HG03108 (cell line): ENCODE results near the gene CD38.
"Not testable (repeated sequence)": the region's sequence is repeated elsewhere in the genome, so short reads cannot be mapped to it uniquely, and the experiment has no call there.

ENCODE experiments used
- ATAC-seq: cut with Tn5 transposase; IDR thresholded peaks from one replicate; pipeline ENCODE4 v1.9.1; 2021; ENCODE audit warnings: moderate library complexity; ENCODE audit not compliant: unreplicated experiment

Gene CD38

GRCh38 chr4:15778289-15779241 is at the start of gene CD38:
TSS of gene CD38 (plus strand) at chr4:15778328. CDS start at chr4:15778415, 87 bp downstream.
- peak; percentile 58 for ATAC-seq

GRCh38 chr4:15729910-15730533 is 48.1 kb upstream of the CD38 start:
- no peak for ATAC-seq

- ATAC-seq, result not testable (repeated sequence)
These were observed 45.1 kb upstream of the CD38 start for GRCh38 chr4:15733061-15733460.

GRCh38 chr4:15735536-15735935 is 42.6 kb upstream of the CD38 start:
- ATAC-seq, result no peak

GRCh38 chr4:15736514-15737050 is 41.5 kb upstream of the CD38 start:
- ATAC-seq, result no peak

- no peak for ATAC-seq
These were observed 40.9 kb upstream of the CD38 start for GRCh38 chr4:15737255-15737654.

- no peak for ATAC-seq
These were observed 39.3 kb upstream of the CD38 start for GRCh38 chr4:15738877-15739276.

GRCh38 chr4:15740764-15741404 is 37.2 kb upstream of the CD38 start:
- no peak for ATAC-seq

GRCh38 chr4:15742083-15742582 is 36.0 kb upstream of the CD38 start:
- ATAC-seq, result no peak

- no peak for ATAC-seq
These were observed 35.5 kb upstream of the CD38 start for GRCh38 chr4:15742637-15743036.

GRCh38 chr4:15744016-15744545 is 34.0 kb upstream of the CD38 start:
- no peak for ATAC-seq

- ATAC-seq, result no peak
These were observed 32.0 kb upstream of the CD38 start for GRCh38 chr4:15746110-15746509.

- ATAC-seq, result no peak
These were observed 29.1 kb upstream of the CD38 start for GRCh38 chr4:15749001-15749400.

GRCh38 chr4:15751153-15751552 is 27.0 kb upstream of the CD38 start:
- ATAC-seq, result no peak

GRCh38 chr4:15753081-15753480 is 25.0 kb upstream of the CD38 start:
- ATAC-seq, result no peak

- ATAC-seq, result no peak
These were observed 24.3 kb upstream of the CD38 start for GRCh38 chr4:15753786-15754185.

- peak; percentile 36 for ATAC-seq
These were observed 23.8 kb upstream of the CD38 start for GRCh38 chr4:15754323-15754722.

GRCh38 chr4:15755321-15756155 is 22.6 kb upstream of the CD38 start:
- ATAC-seq, result peak; percentile 19

- peak; percentile 81 for ATAC-seq
These were observed 21.7 kb upstream of the CD38 start for GRCh38 chr4:15756361-15756861.

- no peak for ATAC-seq
These were observed 21.1 kb upstream of the CD38 start for GRCh38 chr4:15757054-15757453.
